ENCODE measurements around the gene ST7. TPM values are rescaled to one million over a fixed set of nuclear protein-coding genes. Genes with fewer than 3 reads are reported as not detected.
"Not testable (repeated sequence)": the region's sequence is repeated elsewhere in the genome, so short reads cannot be mapped to it uniquely, and the experiment has no call there.

The ST7 gene
- 6.2 and 6.3 TPM in 2 replicates for total RNA-seq

- intact Hi-C loops (cut with micrococcal nuclease) = loop anchor here (1.0 to 5.0 kb wide), 3 partner anchors 31 to 91 kb away; partner anchors contain the start of gene CAPZA2
These were observed at the start of gene ST7 for GRCh38 chr7:116953372-116953905. ST7 (plus strand) TSS chr7:116953501; CDS start chr7:116953541, 40 bp downstream.

- intact Hi-C loops (cut with micrococcal nuclease) = loop anchor here (5.0 kb wide), 1 partner anchor 44 kb away; the partner anchor contains the start of gene CAPZA2
These were observed 46.9 kb upstream of the ST7 start for GRCh38 chr7:116906391-116906790.

- intact Hi-C loops (cut with micrococcal nuclease) = no loop called here
These were observed 42.9 kb upstream of the ST7 start for GRCh38 chr7:116910383-116910782.

GRCh38 chr7:116911801-116912200, 41.5 kb upstream of the ST7 start:
- intact Hi-C loops (cut with micrococcal nuclease) = no loop called here

- intact Hi-C loops (cut with micrococcal nuclease) = no loop called here
These were observed 40.9 kb upstream of the ST7 start for GRCh38 chr7:116912269-116912909.

GRCh38 chr7:116918704-116919103, 34.6 kb upstream of the ST7 start:
- intact Hi-C loops (cut with micrococcal nuclease) = no loop called here

- intact Hi-C loops (cut with micrococcal nuclease) = no loop called here
These were observed 32.9 kb upstream of the ST7 start for GRCh38 chr7:116920359-116920758.

- intact Hi-C loops (cut with micrococcal nuclease) = no loop called here
These were observed 30.8 kb upstream of the ST7 start for GRCh38 chr7:116922545-116922944.

GRCh38 chr7:116924741-116925140, 28.6 kb upstream of the ST7 start:
- intact Hi-C loops (cut with micrococcal nuclease) = no loop called here

- intact Hi-C loops (cut with micrococcal nuclease) = no loop called here
These were observed 24.3 kb upstream of the ST7 start for GRCh38 chr7:116929021-116929420.

GRCh38 chr7:116929914-116930913, 23.1 kb upstream of the ST7 start:
- intact Hi-C loops (cut with micrococcal nuclease) = loop anchor here (1.0 to 2.0 kb wide), 4 partner anchors 25 to 197 kb away; no protein-coding TSS in a partner anchor

- intact Hi-C loops (cut with micrococcal nuclease) = no loop called here
These were observed 20.7 kb upstream of the ST7 start for GRCh38 chr7:116932566-116932965.

GRCh38 chr7:116933465-116933864, 19.8 kb upstream of the ST7 start:
- intact Hi-C loops (cut with micrococcal nuclease) = no loop called here

GRCh38 chr7:116934580-116934979, 18.7 kb upstream of the ST7 start:
- intact Hi-C loops (cut with micrococcal nuclease) = no loop called here

GRCh38 chr7:116936844-116937243, 16.5 kb upstream of the ST7 start:
- intact Hi-C loops (cut with micrococcal nuclease) = not testable (repeated sequence)

GRCh38 chr7:116938678-116939077, 14.6 kb upstream of the ST7 start:
- intact Hi-C loops (cut with micrococcal nuclease) = no loop called here

- intact Hi-C loops (cut with micrococcal nuclease) = no loop called here
These were observed 12.5 kb upstream of the ST7 start for GRCh38 chr7:116940689-116941370.

GRCh38 chr7:116942504-116942903, 10.8 kb upstream of the ST7 start:
- intact Hi-C loops (cut with micrococcal nuclease) = no loop called here

GRCh38 chr7:116948934-116949333, 4.4 kb upstream of the ST7 start:
- intact Hi-C loops (cut with micrococcal nuclease) = no loop called here

- intact Hi-C loops (cut with micrococcal nuclease) = loop anchor here (5.0 kb wide), 1 partner anchor 62 kb away; no protein-coding TSS in a partner anchor
These were observed 3.1 kb upstream of the ST7 start for GRCh38 chr7:116949941-116950801.

All from T-helper 2 cell treated with Interferon-gamma antibody and Interleukin-4, amounts not matched to agents 100 ng/mL and 5 ng/mL, for 36 hours (primary cell).